Measurements from ENCODE around the gene SAA1.

SAA1 gene

GRCh38 chr11:18309691-18310090 is 43.6 kb downstream of the SAA1 start:
- DNase-seq (ENCODE audit: low read depth in 2 of 2, low spot score in 1 of 2) = no peak

DNA sequence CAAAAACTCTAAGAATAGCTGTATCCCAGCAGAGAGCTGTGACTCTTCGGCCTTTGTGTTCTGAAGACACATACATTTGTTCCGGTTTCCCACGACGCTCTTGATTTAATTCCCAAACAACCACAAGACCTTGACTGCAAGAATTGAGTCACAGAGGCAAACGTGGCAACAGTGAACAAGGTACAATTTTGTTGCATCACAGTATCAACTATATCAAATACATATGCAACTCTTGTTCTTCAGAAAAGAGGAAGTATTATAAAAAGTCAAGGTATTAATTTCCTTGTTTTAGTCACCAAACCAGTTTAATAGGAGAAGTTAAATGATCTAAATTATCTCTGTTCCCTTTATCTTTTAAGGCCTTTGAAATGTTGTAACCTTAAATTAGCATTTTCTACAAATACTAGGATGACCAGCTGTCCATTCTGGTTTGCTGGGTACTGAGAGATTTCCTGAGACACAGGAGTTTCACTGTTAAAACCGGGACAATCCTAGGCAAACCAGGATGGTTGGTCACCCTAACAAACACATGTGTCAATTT is 44.8 kb downstream of the SAA1 start:
- no peak for DNase-seq (ENCODE audit: low read depth in 2 of 2, low spot score in 1 of 2)

DNA sequence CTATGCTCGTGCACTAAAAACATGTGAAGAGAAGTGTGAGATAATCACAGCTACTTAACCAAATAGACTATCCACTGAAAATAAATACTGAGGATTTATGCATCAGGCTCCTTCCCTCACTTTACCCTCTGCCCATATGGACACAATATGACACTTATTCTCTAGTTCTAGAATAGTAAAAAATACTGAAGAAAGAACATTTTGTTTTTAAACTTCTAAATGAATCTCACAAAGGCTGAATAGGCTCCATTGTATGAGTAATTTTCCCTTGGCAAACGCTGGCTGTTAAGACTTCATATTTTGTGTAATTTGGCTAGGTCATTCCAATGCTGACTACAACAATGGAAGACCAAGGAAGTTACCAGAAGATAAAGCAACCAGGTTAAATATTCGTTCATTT is 45.9 kb downstream of the SAA1 start:
- no peak for DNase-seq (ENCODE audit: low read depth in 2 of 2, low spot score in 1 of 2)

DNA sequence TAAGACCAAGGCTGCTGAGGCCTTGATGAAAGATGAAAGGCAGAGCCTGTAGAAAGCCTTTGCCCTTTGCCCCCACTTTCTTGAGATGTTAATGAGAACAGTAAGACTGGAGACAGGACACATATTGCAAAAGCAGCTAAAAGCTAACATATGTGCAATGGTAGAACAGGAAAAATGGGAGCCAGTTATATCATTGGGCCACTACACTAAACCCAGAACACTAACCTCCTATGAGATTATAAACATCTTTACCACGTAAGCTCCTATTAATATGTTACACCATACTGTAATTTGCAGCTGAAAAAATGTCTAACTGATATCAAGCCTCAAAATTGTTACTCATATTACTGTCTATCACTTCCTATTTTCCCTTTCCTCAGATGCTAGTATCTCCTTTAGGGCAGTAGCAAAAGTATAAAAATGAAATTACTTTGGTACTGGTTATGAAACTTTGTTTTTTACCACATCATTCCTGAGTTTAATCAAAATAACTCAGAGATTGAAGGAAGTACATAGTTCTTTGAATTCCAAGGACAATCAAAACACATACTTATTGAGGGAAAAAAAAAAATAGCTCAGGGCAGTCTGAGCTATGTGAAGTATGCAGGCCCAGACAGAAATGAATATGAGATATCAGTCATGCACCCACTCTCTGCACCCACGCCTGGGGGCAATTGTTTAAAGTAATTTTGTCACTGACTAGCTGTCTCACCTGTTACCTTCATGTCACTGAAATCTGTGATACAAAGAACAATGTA is 46.8 kb downstream of the SAA1 start:
- no peak for DNase-seq (ENCODE audit: low read depth in 2 of 2, low spot score in 1 of 2)

- no peak for DNase-seq (ENCODE audit: low read depth in 2 of 2, low spot score in 1 of 2)
Measured at GRCh38 chr11:18313965-18314763, 48.1 kb downstream of the SAA1 start.

DNA sequence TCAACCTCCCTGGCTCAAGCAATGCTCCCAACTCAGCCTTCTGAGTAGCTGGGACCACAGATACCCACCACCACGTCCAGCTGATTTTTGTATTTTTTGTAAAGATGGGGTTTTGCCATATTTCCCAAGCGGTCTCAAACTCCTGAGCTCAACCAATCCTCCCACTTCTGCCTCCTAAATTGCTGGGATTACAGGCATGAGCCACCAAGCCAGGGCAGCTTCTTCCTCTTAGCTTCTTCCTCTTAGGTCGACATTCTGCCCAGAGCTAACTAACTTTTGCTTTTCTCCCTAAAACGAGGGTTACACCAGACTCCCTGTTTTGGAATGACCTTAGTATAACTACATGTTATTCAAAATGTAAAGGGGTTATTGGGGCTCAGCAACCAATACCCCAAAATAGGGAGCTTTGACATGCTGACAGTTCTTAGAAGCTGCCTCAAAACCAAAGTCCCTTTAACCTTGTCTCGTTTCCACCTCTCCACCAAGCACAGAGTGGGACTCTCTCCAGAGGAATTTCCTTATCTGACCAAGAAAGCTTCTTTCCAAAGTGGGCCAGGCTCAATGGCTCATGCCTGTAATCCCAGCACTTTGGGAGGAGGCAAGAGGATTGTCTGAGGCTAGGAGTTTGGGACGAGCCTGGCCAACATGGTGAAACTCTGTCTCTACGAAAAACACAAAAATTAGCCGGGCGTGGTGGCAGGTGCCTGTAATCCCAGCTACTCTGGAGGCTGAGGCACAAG is 48.9 kb downstream of the SAA1 start:
- DNase-seq (ENCODE audit: low read depth in 2 of 2, low spot score in 1 of 2) = no peak

DNA sequence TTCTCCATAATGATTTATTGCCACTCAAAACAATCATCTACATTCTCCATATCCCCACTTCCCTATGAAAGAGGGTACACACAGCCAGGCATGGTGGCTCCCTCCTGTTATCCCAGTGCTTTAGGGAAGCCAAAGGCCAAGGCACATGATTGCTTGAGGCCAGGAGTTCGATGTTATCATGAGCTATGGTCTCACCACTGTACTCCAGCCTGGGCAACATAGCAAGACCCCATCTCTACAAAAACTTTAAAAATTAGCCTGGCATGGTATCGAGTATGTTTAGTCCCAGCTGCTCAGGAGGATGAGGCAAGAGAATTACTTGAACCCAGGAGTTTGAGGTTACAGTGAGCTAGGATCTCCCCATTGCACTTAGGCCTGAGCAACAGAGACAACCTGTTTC is 49.8 kb downstream of the SAA1 start:
- no peak for DNase-seq (ENCODE audit: low read depth in 2 of 2, low spot score in 1 of 2)

GRCh38 chr11:18317551-18317950 is 51.5 kb downstream of the SAA1 start:
- no peak for DNase-seq (ENCODE audit: low read depth in 2 of 2, low spot score in 1 of 2)
